D721Med (cell line): Measurements from ENCODE around the gene SAE1.
A peak's percentile ranks its signal among the peaks of the same experiment; 100 is the strongest.

Source experiments
- DNase-seq: peaks from one replicate; pipeline ENCODE4 v3.0.0; 2011; ENCODE audit warnings: low spot score; ENCODE audit not compliant: insufficient read length
- FAIRE-seq: peaks from 2 replicates; lab custom pipeline; 2011; peaks lifted over from hg19 to GRCh38; lab: Jason Lieb, UNC
- TF ChIP-seq, protein P1 (sequence below): IDR thresholded peaks from 2 replicates; pipeline ENCODE4 v1.5.1; 2012; ENCODE audit warnings: mild to moderate bottlenecking, control low read depth; ENCODE audit not compliant: insufficient read depth; ENCODE audit errors: missing control alignments

The SAE1 gene

DNA sequence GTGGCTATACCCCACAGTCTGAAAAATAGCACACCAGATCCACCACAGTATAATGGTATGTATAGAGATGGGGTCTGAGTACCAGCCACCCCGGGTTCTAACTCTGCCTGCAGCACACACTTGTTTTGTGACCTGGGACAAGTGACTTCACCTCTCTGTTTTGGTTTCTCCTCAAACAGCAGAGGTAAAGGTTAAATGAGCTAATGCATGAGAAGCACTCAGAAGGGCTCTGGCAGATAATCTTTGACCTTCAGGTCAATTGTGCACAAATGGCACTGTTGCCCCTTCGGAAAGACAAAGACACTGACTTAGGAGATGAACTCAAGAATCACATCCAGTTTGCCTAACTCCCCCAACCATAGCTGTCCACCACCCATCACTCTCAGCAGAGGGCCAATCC, 24.8 kb upstream of the SAE1 start:
- FAIRE-seq: no peak
- TF ChIP-seq, protein P1, sequence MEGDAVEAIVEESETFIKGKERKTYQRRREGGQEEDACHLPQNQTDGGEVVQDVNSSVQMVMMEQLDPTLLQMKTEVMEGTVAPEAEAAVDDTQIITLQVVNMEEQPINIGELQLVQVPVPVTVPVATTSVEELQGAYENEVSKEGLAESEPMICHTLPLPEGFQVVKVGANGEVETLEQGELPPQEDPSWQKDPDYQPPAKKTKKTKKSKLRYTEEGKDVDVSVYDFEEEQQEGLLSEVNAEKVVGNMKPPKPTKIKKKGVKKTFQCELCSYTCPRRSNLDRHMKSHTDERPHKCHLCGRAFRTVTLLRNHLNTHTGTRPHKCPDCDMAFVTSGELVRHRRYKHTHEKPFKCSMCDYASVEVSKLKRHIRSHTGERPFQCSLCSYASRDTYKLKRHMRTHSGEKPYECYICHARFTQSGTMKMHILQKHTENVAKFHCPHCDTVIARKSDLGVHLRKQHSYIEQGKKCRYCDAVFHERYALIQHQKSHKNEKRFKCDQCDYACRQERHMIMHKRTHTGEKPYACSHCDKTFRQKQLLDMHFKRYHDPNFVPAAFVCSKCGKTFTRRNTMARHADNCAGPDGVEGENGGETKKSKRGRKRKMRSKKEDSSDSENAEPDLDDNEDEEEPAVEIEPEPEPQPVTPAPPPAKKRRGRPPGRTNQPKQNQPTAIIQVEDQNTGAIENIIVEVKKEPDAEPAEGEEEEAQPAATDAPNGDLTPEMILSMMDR: no peak
- no peak for DNase-seq

- DNase-seq (no peak), FAIRE-seq (no peak)
- TF ChIP-seq, protein P1: no peak
Measured at GRCh38 chr19:47106821-47107201, 23.8 kb upstream of the SAE1 start.

DNA sequence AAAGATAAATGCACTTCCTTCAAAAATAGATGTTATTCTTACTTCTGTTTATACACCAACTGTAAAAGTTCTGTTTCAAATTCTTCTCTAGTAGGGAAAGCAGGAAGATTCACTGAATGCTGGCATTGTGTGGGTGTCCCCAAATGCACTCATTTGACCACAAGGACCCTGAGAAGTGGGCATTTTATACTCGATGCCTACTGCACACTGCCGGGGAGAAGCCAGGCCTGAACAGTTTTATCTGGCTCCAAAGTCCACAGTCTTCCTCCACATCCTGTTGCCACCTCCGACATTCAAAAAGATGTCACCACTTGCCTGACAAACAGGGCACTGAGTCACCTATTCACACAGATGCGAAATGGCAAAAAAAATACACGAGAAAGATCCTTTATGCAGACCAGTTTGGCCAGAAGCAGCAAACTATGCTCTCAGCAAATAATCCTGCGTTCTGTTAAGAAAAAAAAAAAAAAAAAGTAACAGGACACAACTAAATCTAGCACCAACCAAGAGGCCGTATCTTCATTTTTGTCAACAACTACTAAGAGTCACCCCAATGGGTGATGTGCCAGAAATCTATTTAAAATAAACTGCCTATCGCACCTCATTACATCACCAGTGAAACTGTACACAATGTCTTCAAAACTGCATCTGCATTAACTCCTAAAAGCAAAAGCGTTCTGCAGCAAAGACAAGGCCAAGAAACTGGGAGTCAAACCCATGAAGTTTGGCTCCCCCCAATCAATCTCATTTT, 23.3 kb upstream of the SAE1 start:
- FAIRE-seq (no peak), DNase-seq (no peak)
- TF ChIP-seq, protein P1: no peak

DNA sequence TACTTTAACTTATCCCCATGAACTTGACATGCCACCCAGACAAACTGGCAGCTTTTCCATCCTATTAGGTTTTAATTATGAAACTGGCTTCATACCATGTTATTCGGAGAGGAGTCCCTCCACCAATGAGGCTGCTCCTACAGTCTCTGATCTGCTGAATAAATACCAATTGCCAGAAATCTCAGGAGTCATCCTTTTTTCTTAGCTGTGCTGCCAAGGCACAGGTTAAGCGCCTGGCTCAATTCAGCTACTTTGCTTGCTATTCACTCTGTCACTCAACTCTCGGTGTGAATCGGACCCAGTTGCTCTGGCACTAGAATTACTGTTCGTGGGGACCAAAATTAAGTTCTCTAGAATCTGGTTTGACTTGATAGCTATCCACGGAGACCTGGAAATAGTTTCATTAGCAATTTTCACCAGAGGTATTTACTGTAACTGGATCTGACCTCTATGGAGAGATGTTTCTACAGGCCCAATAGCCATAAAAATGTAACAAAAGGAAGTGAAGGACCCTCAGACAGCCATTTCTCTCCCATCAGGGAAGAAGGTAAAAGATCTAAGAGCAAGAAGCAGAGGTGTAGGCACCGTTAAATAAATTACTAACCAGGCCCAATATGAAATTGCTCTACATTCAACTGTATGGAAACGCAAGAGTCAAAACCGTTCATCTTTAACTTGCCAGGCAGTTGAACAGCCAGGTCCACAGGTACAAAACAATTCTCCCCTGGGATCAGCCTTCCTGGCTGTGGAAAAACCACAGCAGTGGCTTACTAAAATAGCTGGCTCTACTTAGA, 22.5 kb upstream of the SAE1 start:
- TF ChIP-seq, protein P1: no peak
- DNase-seq (no peak), FAIRE-seq (no peak)

- no peak for FAIRE-seq
- TF ChIP-seq, protein P1: no peak
- DNase-seq: no peak
Measured at GRCh38 chr19:47109177-47109540, 21.5 kb upstream of the SAE1 start.

- TF ChIP-seq, protein P1: no peak
- DNase-seq (no peak), FAIRE-seq (peak; percentile 44)
Measured at GRCh38 chr19:47109541-47110375, 20.9 kb upstream of the SAE1 start.
